NCI-H1436 treated with DMSO at 0.1 percent for 48 hours (cell line): ENCODE data around the gene BAK1.

ENCODE experiments used
- DNase-seq: peaks from one replicate; lab custom pipeline; 2025; lab: John Stamatoyannopoulos, UW

Gene BAK1

DNA sequence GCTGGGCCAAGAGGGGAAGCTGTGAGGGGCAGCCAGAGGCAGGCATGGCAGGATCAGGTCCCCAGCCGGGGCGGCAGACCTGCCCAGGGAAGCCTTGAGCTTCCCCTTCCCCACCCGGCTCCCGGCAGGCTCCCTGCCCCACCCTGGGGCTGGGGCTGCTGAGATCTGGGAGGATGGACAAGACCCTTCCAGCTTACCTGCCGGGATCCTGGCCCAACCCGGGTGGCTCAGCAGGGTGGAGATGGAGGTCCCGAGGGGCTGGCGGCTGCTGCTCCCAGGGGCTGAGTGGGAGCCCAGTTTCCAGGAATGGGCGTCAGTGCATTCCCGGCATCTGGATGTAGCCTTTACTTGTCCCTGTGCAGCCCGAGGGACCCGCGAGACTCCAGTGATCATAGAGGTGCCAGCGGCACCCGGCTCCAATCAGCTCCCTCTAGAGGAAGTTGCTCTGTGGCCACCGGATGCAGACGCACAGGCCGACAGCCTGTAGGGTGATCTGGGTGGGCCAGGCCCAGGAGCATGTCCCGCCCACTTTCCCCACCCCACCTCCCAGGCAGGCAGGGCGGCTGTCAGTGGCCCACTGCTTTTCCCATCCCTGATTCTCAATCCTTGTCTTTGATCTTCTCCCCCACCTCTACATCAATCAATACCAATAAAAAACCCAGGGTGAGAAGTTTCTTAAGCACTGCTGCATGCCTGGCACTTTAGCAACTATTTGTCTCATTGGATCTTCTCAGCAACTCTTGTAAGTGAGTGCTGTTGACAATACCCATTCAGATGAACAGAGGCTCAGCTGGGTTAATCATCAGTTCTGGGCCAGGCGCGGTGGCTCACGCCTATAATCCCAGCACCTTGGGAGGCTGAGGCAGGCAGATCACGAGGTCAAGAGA, at the start of gene BAK1:
Gene BAK1, minus strand, starts transcription at position 449 of the 887 bp plus-strand sequence. CDS start 2,672 bp downstream, outside the sequence.
- peak; percentile 70 for DNase-seq

DNA sequence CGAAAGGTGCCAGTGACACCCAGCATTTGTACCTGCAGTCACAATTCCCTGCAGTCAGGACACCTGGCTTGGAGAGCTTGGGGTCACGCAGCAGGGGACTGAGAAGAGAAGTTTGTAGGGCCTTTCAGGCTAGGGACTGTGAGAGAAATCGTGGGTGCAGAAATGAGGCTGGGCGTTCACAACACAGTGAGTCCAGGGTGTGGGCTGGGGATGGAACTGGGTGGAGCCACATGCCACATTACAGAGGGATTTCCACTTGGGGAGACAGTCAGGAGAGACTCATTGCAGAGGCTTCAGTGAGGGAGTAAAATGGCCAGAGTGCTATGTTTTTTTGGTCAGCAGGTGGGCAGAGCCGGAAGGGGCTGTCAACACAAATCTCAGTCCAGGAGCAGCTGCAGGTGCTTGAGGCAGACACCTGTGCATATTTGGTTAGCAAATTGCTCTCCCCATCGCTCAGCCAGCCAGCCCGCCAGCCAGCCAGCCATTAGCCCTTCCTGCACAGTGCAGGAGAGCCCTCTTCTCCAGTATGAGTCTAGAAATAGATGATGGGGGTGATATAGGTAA, 48.4 kb upstream of the BAK1 start:
- DNase-seq = no peak

DNA sequence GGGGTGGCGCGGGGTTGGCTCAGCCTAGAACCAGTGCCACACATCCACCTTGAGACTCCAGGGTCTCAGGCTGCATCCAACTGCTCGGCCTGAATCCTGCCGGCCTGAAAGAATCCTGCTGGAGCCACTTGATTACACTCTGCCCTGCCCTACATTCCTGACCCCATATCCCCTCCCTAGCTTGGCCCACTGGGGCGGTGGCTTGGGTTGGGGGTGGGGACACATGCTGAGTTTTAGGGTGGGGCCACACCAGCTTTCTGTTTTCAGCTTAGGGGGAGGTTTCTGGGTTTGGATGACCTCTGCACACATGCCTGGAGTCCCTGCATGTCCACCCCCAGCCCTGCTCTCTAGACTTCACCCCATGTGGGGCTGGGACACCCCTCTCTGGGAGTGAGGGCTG, 47.8 kb upstream of the BAK1 start:
- DNase-seq = no peak

DNA sequence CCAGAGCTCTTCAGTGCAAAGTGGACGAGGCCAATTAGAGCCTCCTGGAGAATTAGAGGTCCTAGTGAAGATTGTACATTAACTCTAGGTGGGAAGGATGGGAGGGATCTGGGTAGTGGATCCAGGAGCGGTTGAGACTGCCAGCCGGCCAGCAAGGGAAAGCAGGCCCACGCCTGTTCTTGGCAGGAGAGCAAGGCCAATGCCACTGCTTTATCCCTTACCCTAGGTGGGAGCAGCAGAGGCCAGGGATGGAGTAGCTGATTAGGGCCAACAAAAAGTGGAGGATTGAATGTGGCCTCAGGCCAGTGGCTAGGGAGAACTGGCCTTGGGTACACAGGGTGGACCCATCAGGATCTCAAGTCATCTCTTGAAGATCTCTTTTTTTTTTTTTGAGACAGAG, 44.8 kb upstream of the BAK1 start:
- no peak for DNase-seq

DNA sequence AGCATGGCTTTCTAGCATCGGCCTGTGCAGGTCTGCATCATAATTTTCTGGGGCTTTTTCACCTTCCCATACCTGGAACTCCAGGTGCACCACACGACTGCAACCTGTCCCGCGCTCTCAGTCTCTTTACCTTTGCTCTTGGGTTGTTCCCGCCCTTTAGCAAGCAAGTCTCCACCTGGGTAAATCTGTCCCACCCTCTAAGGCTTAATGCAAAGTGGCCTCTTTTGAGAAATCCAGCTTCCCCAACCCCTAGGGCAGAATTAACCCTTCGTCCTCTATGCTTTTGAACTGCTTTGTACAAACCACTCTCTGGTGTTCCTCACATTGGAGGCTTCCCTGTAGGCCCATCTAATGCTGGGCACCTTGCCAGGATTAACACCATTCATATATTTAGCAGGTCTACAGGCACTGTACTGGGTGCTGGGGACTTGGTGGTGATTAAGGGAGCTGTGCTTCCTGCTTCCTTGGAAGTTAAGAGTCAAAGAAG, 43.9 kb upstream of the BAK1 start:
- DNase-seq = no peak

DNA sequence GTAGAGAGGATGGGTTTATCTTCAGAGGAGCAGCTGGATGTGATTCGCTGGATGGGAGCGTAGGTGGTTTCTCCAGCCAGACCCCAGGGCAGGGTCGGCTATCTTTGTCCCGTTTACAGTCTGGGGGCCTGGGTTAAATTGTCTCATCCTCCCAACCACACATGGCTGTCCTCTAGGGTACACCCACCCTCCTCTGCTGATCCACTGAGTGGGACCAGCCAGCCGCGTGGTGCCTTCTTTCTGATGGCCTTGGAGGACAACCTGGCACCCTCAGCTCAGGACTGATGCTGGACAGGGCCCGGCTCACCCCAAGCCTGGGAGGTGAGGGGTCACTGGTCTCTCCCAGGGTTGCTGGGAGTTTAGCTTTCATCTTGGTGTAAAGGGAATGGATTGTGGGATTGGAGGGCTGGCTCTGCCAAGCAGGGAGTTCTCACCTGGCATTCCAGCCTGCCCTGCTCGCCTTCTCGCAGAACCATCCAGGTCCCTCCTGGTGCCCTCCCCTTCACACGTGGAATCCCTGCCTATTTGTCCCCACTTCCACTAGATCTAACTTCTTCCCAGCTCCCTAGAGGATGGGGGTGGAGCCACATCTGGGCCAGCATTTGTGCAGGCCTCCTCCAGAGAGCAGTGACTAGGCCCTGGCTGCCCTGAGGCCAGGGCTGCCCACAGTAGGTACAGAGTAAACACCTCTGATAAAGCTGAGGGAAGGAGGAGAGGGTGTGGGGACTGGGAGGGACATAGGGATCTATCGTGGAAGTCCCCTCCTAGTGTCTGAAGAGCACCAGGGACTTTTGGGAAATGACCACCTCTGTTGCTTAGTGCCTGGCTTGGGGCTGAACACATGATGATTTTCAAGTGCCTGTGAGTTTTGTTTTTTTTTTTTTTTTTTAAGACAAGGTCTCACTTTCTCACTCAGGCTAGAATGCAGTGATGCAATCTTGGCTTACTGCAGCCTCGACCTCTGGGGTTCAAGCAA, 42.7 kb upstream of the BAK1 start:
- no peak for DNase-seq

DNA sequence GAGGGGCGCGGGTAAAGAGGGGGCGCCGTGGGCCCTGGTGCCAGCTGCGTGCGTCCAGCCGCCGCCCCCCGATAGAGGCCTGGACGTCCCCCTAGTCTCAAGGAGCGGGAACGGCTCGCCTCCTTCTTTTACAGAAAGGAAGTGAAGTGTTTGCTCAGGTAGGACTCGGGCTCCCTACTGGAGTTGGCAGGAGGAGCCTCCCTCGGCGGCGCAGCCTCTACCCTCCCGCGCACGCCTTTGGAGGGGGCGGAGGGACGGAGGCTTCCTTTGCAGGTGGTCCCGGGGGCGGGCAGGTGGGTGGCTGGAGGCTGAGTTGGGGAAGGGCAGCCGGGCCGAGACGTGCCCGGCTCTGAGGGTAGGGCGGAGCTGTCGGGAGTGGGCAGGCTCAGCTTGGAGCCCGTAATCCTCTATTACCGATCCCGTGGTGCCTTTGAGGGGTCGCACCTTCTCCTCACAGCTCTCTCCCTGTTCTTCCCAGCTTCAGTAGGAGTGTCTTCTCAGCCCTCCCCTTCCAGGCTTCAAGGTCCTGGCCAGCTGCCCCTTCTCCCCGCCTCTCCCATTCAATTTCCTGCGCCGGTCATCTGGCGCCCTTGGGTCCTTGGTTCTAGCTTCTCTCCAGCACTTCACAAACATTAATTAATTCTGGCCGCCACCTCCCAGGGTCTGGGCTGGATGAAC, 41.8 kb upstream of the BAK1 start:
- DNase-seq = no peak

DNA sequence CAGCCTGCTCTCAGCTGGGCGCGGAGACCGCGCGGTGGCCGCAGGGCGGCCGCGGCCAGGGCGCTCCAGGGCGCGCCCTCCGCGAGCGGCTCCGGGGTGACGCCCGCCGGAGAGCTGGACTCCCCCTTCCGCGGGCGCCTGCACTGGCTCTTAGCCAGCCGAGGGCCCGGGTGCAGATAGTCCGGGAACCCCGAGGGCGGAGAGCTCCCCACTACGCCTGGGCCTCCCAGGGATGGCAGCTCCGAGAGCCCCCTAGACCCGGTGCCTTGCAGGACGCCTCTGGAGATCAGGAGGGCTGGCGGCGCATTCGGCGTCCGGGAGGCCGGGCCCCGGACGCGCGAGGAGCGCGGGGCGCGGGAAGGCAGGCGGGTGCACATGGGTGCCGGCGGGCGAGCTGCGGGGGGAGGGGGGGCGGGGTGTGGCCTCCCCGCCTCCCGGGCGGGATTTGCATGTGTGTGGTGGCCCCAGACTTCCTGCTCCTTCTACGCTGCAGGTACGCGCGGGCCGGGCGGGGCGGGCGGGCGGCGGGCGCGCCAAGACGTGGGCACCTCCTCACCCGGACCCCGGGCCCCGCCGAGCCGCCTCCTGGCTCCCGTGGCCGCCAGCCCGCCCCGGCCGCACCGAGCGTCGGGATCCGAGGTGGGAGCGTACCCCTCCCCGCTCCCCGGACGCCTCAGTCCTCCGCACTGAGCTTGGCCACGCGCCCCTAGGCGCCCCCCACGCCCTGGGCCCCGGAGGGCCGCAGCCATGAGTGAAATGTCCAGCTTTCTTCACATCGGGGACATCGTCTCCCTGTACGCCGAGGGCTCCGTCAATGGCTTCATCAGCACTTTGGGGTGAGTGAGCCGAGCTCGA, 41.0 kb upstream of the BAK1 start, which contains the start of gene ITPR3:
Gene ITPR3, plus strand, starts transcription at position 467 of the 855 bp plus-strand sequence. Its CDS starts 281 bp downstream, at position 748.
- DNase-seq = no peak

DNA sequence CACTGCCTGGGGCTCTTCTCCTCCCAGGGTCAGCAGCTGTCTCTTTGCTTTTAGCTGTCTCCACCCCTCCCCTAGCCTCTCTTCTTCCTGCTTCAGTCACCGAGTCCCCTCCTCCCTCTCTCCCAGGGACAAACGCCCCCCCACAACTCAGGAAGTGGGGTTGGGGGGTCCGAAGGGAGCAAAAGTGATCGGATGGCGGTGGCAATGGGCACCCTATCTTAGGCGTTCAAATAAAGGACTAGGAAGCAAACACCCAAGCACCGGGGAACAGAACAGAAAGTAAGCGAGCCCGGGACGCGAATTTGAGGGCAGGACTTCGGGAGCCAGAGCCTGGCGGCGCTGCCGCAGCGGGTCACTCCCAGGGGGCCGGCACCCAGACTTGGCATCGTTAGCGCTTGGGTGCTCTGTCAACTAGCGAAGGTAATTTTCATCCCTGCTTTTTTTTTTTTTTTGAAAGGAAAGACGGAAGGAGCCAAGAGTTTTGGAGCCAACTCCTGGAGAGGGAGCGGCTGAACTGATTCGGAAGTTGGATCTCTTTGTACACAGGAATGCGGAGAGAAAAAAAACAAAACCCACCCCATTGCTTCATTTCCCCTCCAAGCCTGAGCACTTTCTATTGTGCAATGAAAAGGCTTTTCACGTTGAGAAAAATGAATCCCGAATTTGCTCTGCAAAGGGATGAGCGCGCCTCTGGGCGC, 40.2 kb upstream of the BAK1 start:
- DNase-seq = no peak

DNA sequence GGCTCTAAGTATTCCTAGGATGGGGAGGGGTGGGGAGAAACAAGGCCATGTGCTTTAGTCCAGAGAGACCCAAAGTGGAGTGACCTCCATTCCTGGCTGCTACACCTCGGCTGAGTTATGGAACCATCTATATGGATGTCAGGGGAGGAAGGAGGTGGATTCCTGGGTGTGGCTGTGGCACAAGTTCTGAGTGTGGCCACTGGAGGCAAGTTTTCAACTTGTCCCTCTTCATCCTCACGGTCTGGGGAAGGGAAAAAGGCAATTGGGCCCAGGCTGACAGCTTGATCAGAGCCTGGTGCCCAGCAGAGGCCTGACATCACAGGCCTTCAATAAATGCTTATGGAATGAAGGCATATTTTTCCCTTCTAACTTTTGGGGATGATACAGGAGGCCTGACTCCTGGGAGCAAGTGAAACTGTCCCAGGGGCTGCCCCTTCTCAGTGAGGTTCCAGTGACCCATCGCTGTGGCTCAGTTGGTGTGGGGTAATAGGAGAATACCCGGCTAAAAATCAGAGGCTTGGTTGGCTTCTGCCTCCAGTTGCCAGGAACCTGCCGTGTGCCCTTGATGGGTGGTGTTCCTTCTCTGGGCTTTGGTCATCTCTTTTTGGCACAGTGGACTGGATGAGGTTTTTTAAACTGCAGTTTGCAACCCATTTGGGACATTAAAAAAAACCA, 39.2 kb upstream of the BAK1 start:
- DNase-seq = no peak

DNA sequence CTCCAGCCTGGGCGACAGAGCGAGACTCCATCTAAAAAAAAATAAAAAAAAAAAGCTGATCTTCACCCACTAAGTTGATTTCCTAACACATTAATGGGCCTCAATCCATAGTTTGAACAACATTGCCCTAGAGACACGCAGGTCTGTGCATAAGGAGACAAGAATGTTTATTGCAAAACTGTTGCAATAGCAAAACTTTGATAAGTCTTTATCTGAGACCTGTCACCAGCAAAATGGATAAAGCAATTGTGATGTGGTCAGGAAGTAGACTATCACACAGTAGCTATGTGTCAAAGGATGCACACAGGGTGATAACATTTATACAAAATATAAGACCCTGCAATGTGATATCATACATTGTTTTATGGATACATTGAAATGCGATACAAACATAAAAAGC, 36.8 kb upstream of the BAK1 start:
- no peak for DNase-seq

DNA sequence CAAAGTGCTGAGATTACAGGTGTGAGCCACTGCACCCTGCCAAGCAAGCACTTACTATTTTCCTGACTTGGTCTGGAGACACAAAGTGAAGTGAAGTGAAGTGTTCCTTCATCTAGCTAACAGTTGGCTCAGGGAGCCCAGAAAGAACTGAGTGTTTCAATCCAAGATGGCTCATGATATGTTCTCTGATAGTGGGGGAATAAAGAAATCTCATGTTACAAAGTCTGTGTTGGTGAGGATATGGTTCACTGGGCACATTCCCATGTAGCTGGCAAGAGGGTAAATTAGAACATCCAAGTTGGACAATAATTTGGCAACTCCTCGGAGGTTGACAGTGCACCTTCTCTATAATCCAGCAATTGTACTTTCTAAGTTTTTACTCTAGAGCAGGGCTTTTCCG, 36.0 kb upstream of the BAK1 start:
- no peak for DNase-seq

DNA sequence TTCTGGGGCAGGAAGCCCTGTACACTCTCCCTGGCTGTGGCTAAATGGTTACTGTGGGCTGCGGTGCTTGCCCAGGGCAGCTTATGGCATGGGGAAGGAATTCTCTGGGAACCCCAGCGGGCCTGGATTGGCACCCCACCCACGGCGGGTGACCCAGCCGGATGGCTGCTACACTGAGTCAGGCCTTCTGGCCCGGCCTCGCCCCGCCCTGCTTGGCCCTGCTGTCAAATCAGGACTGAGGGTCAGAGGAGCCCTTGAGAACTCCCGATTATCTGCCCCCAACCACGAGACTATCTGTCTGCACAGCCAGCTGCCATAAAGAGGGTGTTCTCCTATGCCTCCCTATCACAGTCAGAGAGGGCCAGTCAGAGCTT, 33.7 kb upstream of the BAK1 start:
- no peak for DNase-seq

DNA sequence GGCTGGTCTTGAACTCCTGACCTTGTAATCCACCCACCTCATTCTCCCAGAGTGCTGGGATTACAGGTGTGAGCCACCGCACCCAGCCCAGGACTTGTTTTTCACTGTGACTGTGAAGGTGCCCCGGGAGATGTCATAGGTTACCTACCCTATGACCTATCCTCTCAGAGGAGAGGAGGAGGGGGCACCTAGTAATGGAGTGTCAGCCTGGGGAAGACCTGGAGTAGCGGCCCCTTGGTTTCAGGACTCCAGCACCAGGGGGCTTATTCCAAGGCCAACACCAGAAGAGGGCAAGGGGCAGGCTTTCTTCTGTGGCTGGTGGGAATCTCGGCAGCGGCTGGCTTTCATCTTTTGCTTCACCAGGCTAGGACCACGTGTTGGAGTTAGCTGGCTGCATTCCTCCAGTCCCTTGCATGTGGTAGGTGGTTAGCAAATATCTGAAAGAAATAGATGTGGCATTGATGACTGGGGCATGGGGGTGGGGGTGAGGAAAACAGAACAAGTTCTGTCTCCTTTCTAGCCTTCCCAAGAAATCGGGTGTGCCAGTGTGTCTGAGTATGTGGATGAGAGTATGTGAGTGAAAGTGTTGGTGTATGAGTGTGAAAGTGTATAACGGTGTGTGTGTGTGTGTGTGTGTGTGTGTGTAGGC, 33.2 kb upstream of the BAK1 start:
- DNase-seq = no peak

DNA sequence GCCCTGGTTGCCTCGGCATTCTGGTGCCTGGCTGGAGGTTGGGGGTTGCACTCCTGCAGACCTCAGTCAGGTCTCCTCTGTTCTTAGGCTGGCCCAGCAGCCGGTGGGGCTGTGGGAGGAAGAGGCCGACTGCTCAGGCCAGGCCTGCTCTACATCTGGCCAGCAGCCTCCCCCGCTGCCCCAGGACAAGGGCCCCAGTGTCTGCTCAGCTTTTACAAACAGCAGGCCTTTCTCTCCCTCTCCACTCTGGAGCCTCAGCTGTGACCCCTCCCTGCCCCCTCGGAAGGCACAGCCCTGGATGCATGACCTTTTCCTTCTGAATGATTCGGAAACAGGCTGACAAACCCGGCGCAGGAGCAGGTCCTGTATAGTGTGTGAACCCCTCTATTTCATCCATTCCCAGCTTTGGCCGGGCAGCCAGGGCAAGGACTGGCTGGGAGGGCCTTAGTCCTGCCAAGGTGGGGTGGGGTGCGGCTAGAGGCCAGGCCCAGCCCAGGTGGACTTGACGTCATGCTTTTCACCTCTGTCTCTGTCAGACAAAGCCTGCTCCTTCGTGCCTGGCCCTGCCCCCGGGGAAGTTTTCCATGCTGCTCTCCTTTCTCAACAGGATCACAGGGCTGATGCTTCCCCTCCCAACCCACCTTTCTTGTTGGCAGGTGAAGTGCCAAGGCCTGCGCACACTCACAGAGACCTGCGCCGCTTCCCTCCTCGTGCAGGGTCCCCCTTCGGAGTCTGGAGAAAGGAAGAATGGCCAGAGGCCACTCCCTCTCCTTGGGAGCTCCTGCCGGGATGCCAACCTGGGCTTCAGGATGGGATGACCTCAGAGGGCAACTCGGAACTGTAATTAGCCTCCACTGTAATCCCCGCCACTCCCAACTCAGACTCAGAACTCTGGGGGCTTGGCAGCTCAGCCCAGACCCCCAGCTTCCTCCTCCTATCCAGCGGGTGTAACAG, 31.0 kb upstream of the BAK1 start:
- DNase-seq = no peak

DNA sequence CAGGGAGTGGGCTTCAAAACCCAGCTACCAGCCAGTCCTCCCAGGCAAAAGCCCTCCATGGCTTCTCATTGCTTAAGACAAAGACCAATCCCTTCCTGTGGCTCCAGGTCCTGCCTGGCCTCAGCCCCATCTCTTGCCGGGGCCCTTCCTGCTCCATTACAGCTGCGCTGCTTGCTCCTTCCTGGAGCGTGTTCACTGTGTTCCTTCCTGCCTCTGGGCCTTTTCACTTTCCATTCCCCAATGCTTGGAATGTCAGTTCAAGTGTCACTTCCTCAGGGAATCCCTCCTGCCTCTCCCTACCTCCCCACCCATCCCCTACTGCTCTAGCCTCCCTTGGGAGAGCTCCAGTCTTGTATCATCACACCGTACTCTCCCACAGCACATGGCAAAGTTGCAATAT, 30.0 kb upstream of the BAK1 start:
- no peak for DNase-seq

DNA sequence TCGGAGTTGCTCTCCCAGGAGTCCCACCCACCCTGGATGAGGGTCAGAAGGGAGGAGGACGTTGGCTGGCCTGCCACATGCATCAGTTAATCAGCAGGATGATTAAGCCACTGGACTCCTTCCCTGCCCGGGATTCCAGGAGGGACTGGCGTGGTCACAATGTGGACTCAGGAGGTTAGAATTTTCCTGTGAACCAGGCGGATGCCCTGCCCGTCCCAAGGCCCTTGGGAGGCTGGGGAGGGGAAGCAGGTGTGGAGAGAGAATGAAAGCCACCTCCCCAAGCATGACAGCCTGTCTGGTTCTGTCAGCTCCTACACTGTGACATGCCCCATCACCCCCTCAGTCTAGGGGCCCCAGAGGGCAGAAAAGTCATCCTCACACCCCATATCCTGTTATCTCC, 29.5 kb upstream of the BAK1 start:
- DNase-seq = no peak

DNA sequence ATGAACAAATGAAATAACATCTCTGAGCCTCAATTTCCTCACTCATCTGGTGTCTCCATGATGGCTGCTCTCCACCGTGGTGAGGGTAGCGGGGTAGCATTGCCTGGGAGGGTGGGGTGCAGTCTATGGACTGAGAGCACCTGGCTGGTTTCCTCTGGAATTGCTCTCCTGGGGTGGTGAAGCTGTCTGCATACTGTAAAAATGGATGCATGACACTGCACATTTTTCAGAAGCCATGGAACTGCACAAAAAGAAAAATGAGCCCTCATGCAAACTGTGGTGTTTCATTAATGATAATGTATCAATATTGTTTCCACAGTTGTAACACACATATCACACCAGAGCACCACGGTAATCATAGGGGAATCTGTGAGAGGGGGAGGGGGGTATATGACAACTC, 28.9 kb upstream of the BAK1 start:
- DNase-seq = no peak
